Measurements from ENCODE around the gene GCNT3.

DNA sequence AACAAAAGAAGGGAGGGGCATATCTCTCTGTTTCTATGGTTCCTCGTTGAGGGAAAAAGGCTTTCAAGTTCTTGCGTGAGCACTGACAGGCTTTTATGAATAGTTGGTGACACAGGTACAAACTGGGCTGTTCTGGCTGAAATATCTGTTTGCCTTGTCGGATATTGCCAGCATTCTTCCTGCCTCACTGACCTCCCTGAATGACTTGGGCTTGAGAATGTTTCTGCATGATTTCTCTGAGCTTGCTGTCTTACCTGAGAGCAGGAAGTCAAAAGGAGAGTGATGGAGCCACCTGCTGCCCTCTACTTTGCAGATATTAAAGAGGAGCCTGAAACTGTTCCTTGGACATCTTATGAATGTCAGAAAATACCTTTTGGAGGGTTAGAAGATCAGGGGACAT is 4.8 kb downstream of the GCNT3 start:
- TF ChIP-seq, protein P1, sequence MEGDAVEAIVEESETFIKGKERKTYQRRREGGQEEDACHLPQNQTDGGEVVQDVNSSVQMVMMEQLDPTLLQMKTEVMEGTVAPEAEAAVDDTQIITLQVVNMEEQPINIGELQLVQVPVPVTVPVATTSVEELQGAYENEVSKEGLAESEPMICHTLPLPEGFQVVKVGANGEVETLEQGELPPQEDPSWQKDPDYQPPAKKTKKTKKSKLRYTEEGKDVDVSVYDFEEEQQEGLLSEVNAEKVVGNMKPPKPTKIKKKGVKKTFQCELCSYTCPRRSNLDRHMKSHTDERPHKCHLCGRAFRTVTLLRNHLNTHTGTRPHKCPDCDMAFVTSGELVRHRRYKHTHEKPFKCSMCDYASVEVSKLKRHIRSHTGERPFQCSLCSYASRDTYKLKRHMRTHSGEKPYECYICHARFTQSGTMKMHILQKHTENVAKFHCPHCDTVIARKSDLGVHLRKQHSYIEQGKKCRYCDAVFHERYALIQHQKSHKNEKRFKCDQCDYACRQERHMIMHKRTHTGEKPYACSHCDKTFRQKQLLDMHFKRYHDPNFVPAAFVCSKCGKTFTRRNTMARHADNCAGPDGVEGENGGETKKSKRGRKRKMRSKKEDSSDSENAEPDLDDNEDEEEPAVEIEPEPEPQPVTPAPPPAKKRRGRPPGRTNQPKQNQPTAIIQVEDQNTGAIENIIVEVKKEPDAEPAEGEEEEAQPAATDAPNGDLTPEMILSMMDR (conservative IDR thresholded peaks at IDR 0.05 in 1 of 2, IDR thresholded peaks at IDR 0.05 in 1 of 2; ENCODE audit: low read depth in 1 of 2, low read length in 2 of 2): no peak
- no peak for TF ChIP-seq EZH2 (IDR thresholded peaks at IDR 0.05; ENCODE audit: low read length, missing control alignments)

Data from fibroblast of lung (primary cell).